GM19324 (cell line): Measurements from ENCODE around the gene FAM184A.
A peak's percentile ranks its signal among the peaks of the same experiment; 100 is the strongest.
"Not testable (repeated sequence)": the region's sequence is repeated elsewhere in the genome, so short reads cannot be mapped to it uniquely, and the experiment has no call there.

ENCODE experiments used
- ATAC-seq: cut with Tn5 transposase; IDR thresholded peaks from one replicate; pipeline ENCODE4 v1.9.1; 2021; ENCODE audit warnings: mild to moderate bottlenecking, moderate library complexity; ENCODE audit not compliant: unreplicated experiment, low FRiP score

FAM184A gene

GRCh38 chr6:119024111-119024510 lies 54.4 kb downstream of the FAM184A start:
- ATAC-seq: no peak

- ATAC-seq: no peak
Observed at GRCh38 chr6:119022796-119023195, 55.7 kb downstream of the FAM184A start.

GRCh38 chr6:119020597-119021561 lies 57.6 kb downstream of the FAM184A start:
- ATAC-seq: peak; percentile 47

- ATAC-seq: not testable (repeated sequence)
Observed at GRCh38 chr6:119015165-119015564, 63.3 kb downstream of the FAM184A start.

- no peak for ATAC-seq
Observed at GRCh38 chr6:119012521-119012920, 65.9 kb downstream of the FAM184A start.

GRCh38 chr6:119009266-119009665 lies 69.2 kb downstream of the FAM184A start:
- ATAC-seq: not testable (repeated sequence)

GRCh38 chr6:119006974-119007373 lies 71.5 kb downstream of the FAM184A start:
- ATAC-seq: no peak

GRCh38 chr6:119002069-119002468 lies 76.4 kb downstream of the FAM184A start:
- ATAC-seq: no peak

- no peak for ATAC-seq
Observed at GRCh38 chr6:118999494-119000040, 78.9 kb downstream of the FAM184A start.

GRCh38 chr6:118997426-118997825 lies 81.0 kb downstream of the FAM184A start:
- ATAC-seq: not testable (repeated sequence)

- no peak for ATAC-seq
Observed at GRCh38 chr6:118996289-118996820, 82.1 kb downstream of the FAM184A start.

GRCh38 chr6:118993803-118994251 lies 84.6 kb downstream of the FAM184A start:
- ATAC-seq: no peak

- no peak for ATAC-seq
Observed at GRCh38 chr6:118993358-118993757, 85.1 kb downstream of the FAM184A start.

- no peak for ATAC-seq
Observed at GRCh38 chr6:118992186-118992795, 86.2 kb downstream of the FAM184A start.

GRCh38 chr6:118986312-118986711 lies 92.2 kb downstream of the FAM184A start:
- no peak for ATAC-seq

GRCh38 chr6:118985123-118985830 lies 93.2 kb downstream of the FAM184A start:
- ATAC-seq: peak; percentile 60

- ATAC-seq: peak; percentile 83
Observed at GRCh38 chr6:118984342-118984741, 94.1 kb downstream of the FAM184A start.

GRCh38 chr6:118982575-118982911 lies 95.9 kb downstream of the FAM184A start:
- no peak for ATAC-seq

GRCh38 chr6:118981884-118982574 lies 96.4 kb downstream of the FAM184A start:
- ATAC-seq: no peak

- ATAC-seq: no peak
Observed at GRCh38 chr6:118980063-118980462, 98.4 kb downstream of the FAM184A start.
